K562 (cell line): ENCODE results near the gene FAM227B.

Source experiments
- CREB3 ChIP-seq: fragments of 450-650 bp; conservative IDR thresholded peaks from 2 replicates; pipeline ENCODE4 v1.6.1; 2016; ENCODE audit warnings: missing genetic modification characterization, low read depth, mild to moderate bottlenecking, missing compliant biosample characterization, moderate library complexity
- CTCF ChIP-seq, 3 experiments: IDR thresholded peaks in 2 of 3; conservative IDR thresholded peaks in 1 of 3; 2 replicates each; pipeline ENCODE4 v1.5.1; 2011 to 2012; ENCODE audit warnings: low read length in 3 of 3, mild to moderate bottlenecking in 3 of 3, control low read depth in 2 of 3, improper control_type of control experiment in 1 of 3, inconsistent platforms in 1 of 3, low read depth in 1 of 3, mixed read lengths in 1 of 3, moderate library complexity in 1 of 3; ENCODE audit not compliant: insufficient read depth in 2 of 3
- ERF ChIP-seq: fragments of 450-650 bp; formaldehyde crosslinking; IDR thresholded peaks from 2 replicates; pipeline ENCODE4 v1.4.0; 2020; ENCODE audit warnings: mild to moderate bottlenecking, mixed read lengths
- JUND ChIP-seq, 2 experiments: IDR thresholded peaks; 2 replicates in 1 of 2; 3 replicates in 1 of 2; pipeline ENCODE4 v1.6.1; 2011; ENCODE audit warnings: borderline replicate concordance in 2 of 2, low read depth in 2 of 2, low read length in 2 of 2, improper control_type of control experiment in 1 of 2, missing biosample characterization in 1 of 2, missing genetic modification characterization in 1 of 2, missing genetic modification reagents in 1 of 2
- POLR2A ChIP-seq: fragments of 450-650 bp; conservative IDR thresholded peaks from 2 replicates; pipeline ENCODE4 v1.6.1; 2016
- RFX5 ChIP-seq: IDR thresholded peaks from 2 replicates; pipeline ENCODE4 v1.6.1; 2011; ENCODE audit warnings: low read depth, mild to moderate bottlenecking, improper control_type of control experiment, low read length
- SREBF2 ChIP-seq: sonication (generic); formaldehyde crosslinking; IDR thresholded peaks from 2 replicates; pipeline ENCODE4 v1.4.0; 2020; ENCODE audit warnings: mild to moderate bottlenecking, missing genetic modification reagents
- TEAD1 ChIP-seq, 2 experiments: fragments of 450-650 bp in 1 of 2; sonication (generic) in 1 of 2; formaldehyde crosslinking; IDR thresholded peaks; 2 replicates each; pipeline versions ENCODE4 v1.4.0 to v1.8.0; 2020 to 2022; ENCODE audit warnings: mild to moderate bottlenecking in 2 of 2, missing genetic modification reagents in 1 of 2
- YY1 ChIP-seq, 3 experiments: IDR thresholded peaks; 2 replicates each; pipeline ENCODE4 v1.6.1; 2011; ENCODE audit warnings: low read length in 2 of 3, mild to moderate bottlenecking in 2 of 3, moderate library complexity in 2 of 3, borderline replicate concordance in 1 of 3, control low read depth in 1 of 3, low read depth in 1 of 3; ENCODE audit not compliant: insufficient read depth in 3 of 3, insufficient replicate concordance in 2 of 3, control insufficient read depth in 1 of 3, insufficient read length in 1 of 3; ENCODE audit errors: extremely low read depth in 1 of 3
- ZNF280A ChIP-seq: fragments of 450-650 bp; IDR thresholded peaks from 2 replicates; pipeline ENCODE4 v1.6.1; 2018; ENCODE audit warnings: mild to moderate bottlenecking, low read depth; ENCODE audit not compliant: partially characterized antibody
- ZNF79 ChIP-seq: fragments of 250-450 bp; sonication (Bioruptor Pico); IDR thresholded peaks from 2 replicates; pipeline ENCODE4 v1.4.0; 2020; ENCODE audit warnings: low read depth, mild to moderate bottlenecking, moderate library complexity

GRCh38 chr15:49287481-49287880, 333.1 kb downstream of the FAM227B start:
- TF ChIP-seq ERF (no peak), CTCF (IDR thresholded peaks at IDR 0.05 in 2 of 3, conservative IDR thresholded peaks at IDR 0.05 in 1 of 3; ENCODE audit: insufficient read depth in 2 of 3, low read depth in 1 of 3, low read length in 3 of 3) (no peak), POLR2A (no peak), SREBF2 (CRISPR knock-in tag) (no peak), JUND (IDR thresholded peaks at IDR 0.05; ENCODE audit: borderline replicate concordance, low read depth, low read length) (no peak), JUND (tag; IDR thresholded peaks at IDR 0.05; ENCODE audit: borderline replicate concordance, low read depth, low read length) (no peak), CREB3 (tag) (no peak), RFX5 (no peak), TEAD1 (CRISPR knock-in tag; IDR thresholded peaks at IDR 0.05) (no peak), YY1 (IDR thresholded peaks at IDR 0.05; ENCODE audit: borderline replicate concordance in 1 of 3, control insufficient read depth in 1 of 3, extremely low read depth in 1 of 3, insufficient read depth in 3 of 3, insufficient read length in 1 of 3, insufficient replicate concordance in 2 of 3, low read depth in 1 of 3, low read length in 2 of 3) (no peak), ZNF79 (CRISPR knock-in tag) (no peak), ZNF280A (no peak)
